Fibroblast of lung (primary cell): ENCODE results near the gene C6orf47.

Experiments
- EZH2 ChIP-seq: IDR thresholded peaks from 2 replicates; pipeline ENCODE4 v1.5.1; 2012; ENCODE audit warnings: low read length, control low read depth, mild to moderate bottlenecking; ENCODE audit errors: missing control alignments
- TF ChIP-seq, protein P1 (sequence below), 2 donors: IDR thresholded peaks in 1 of 2; conservative IDR thresholded peaks in 1 of 2; 1 replicate in 1 of 2; 2 replicates in 1 of 2; pipeline ENCODE4 v1.5.1; 2011 to 2012; ENCODE audit warnings: low read length in 2 of 2, control low read depth in 1 of 2, inconsistent platforms in 1 of 2, low read depth in 1 of 2, mild to moderate bottlenecking in 1 of 2

DNA sequence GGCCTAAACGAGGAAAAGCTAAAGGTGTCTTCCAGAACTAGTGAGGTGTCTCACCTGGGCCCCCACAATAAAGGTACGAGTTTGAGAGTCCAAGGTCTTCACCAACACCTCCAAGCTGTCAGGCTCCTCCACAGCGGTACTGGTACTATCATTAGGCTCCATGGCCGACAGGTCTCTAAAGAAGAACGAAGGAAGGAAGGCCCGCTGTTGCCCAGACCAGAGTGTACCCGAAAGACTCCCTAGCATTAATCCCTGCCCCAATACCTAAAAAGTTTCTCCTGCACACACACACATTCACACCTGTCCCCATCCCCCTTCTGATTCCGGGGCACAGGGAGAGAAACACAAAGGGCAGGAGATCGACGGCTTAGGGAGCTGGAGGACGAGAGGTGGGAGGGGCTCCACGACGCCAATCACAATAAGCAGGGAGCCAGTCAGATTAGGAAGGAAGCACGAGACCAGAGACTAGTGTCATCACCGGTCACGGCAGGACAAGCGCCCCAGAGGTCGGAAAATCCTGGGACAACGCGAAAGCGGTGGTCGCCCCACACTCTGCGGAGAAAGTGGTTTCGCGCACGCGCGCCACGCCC lies 8.9 kb downstream of the C6orf47 start:
- TF ChIP-seq, protein P1, sequence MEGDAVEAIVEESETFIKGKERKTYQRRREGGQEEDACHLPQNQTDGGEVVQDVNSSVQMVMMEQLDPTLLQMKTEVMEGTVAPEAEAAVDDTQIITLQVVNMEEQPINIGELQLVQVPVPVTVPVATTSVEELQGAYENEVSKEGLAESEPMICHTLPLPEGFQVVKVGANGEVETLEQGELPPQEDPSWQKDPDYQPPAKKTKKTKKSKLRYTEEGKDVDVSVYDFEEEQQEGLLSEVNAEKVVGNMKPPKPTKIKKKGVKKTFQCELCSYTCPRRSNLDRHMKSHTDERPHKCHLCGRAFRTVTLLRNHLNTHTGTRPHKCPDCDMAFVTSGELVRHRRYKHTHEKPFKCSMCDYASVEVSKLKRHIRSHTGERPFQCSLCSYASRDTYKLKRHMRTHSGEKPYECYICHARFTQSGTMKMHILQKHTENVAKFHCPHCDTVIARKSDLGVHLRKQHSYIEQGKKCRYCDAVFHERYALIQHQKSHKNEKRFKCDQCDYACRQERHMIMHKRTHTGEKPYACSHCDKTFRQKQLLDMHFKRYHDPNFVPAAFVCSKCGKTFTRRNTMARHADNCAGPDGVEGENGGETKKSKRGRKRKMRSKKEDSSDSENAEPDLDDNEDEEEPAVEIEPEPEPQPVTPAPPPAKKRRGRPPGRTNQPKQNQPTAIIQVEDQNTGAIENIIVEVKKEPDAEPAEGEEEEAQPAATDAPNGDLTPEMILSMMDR (conservative IDR thresholded peaks at IDR 0.05 in 1 of 2, IDR thresholded peaks at IDR 0.05 in 1 of 2; ENCODE audit: low read depth in 1 of 2, low read length in 2 of 2) = no peak
- TF ChIP-seq EZH2 = no peak
